C1 segment of cervical spinal cord (tissue), 14 donors: Measurements from ENCODE around the gene DGCR2.
A peak's percentile ranks its signal among the peaks of the same experiment; 100 is the strongest.
"Not testable (repeated sequence)": the region's sequence is repeated elsewhere in the genome, so short reads cannot be mapped to it uniquely, and the experiment has no call there.

Experiments
- DNase-seq, 14 donors: peaks; one replicate each; lab custom pipeline; 2025; lab: John Stamatoyannopoulos, UW

DGCR2 gene

DNA sequence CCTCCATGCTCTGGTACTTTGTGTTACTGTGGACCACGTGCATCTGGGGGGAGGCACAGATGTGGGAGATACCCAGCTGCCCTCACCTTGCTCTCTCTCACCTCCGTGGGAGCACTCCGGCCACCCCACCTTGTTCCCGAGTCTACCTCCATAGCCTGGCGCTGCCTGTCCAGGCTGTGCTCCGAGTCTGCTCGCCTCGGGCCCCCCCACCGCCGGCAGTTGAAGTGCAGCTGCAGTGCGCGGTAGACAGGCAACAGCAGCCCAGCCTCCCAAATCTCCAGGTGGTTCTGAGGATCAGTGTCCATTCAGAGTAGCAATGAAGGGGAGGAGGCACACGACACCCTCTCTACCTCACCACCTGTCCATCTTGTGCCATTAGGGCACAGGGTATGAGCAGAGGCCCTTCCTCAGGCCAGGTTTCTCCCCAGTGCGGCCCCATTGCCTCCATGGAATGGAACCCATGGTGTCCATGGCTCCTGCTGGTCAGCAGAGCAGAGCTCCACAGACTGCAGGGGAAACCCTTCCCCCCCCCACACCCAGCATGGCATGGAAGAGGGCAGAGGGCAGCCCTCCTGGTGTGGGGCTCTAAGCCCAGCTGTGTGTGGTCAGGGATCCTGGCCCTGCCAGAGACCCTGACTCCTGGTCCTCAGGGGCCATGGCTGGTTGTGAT, 89.2 kb downstream of the DGCR2 start:
- not testable (repeated sequence) for DNase-seq

DNA sequence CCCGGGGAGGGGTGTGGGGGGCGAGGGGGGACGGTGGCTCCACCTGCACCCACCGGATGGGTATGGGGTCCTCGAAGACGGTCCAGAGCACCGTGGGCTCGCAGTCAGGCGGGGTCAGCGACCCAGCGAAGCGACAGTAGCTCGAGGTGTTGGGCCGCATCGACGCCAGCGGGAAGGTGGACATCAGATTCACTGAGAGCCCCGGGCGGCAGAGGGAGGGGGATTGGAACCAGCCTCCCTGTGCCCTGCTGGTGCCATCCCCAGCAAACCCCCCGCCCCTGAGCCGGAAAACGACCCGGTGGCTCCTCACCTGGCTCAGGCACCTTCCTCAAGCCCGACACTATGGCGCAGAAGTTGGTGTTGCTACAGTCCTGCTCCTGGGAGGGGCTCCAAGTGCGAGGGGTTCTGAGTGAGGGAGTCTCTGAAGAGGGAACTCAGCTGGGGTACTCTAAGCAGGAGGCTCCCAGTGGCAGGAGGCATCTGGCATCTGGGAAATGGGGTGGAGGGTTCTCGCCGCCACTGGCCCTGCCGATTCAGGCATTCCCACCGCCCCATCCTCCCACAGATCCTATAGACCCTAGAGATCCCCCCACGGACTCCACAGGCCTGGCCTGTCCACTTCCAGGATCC, 89.9 kb downstream of the DGCR2 start:
- DNase-seq, result not testable (repeated sequence)

DNA sequence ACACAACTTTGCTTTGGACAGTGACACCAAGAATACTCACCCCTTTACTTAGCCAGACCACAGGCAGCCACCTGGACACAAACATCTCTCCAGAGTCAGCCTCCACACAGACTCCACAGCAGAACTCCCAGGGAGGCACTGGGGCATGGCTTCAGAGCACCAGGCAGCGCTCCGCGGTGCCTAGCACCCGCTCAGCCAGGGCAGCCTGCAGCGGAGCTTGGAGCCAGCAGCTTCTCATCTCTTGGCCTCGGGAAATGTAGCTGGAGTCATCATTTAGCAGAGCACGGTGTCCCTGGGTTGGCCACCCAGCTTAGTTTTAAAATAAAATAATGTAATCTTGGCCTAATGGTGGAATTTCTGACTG, 91.3 kb downstream of the DGCR2 start:
- DNase-seq, result not testable (repeated sequence)

DNA sequence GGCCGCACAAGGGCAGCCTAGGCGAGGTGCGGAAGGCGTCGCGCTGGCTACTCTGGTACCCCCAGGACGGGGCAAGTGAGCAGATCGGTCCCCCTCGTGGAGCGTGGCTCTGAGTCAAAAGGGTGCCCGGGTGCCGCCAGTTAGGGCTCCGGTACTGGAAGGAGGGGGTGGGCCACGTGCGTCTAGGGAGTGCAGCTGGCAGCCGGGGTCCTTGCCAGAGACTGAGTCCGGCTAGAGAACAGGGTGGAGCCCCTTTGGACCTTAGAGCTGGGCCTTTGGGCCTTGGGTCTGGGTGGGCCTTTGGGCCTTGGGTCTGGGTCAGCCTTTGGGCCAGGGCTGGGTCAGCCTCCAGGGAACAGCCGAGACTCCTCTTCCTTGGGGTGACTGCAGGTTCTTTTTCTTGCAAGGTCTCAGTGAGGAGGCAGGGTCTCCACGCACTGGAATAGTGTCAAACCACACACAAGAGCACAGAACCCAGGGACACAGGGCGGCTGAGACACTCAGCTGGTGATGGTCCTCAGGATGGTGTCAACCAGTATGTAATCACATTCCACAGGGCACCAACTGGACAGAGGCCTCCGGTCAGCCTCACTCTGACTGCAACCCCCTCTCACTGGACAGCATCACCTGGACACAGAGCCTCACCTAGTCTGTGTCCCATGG, 91.9 kb downstream of the DGCR2 start:
- not testable (repeated sequence) for DNase-seq

DNA sequence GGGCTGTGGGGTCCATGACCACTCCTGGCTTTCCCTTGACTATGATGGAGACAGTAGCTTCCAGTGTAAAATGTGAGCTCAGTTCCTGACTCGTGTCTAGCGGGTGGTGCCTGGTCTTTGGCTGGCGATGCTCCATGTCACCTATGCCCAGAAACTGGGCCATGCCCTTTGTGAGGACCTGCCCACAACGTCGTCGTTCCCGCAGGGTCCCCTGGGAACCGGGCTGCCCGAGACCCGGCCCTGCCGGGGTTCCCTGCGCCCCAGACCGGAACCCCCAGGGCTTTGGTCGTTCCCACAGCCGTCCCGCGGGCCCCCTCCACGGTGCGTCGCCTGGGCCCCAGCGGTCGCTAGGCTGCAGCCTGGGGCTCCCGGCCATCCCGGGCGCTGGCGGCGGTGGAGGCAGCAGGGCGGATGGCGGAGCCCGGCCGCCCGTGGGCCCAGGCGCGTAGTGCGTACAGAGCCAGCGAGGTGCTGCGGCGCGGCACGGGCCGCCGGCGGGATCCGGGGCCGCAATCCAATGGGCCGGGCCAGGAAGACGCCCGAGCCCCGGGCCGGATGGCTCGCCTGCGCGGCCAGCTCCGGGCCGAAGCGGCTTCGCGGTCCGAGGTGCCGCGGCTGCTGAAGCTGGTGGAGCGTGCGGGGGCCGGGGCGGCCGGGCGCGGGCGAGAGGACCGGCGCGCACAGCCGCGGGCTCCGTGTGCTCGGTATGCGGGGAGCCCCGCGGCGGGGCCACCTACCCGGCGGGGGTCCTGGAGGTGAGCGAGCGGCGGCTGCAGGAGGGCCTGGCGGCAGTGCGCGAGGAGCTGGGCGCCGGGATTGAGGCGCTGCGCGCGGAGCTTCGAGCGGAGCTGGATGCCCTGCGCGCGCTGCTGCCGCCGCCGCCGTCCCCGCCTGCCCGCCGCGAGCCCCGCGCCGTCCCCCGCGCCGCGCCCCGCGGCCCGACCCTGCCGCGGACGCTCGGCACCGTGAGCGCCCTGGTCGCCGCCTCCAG, 92.8 kb downstream of the DGCR2 start:
- not testable (repeated sequence) for DNase-seq

- not testable (repeated sequence) for DNase-seq
Measured at GRCh38 chr22:19028060-19028455, 94.2 kb downstream of the DGCR2 start.

DNA sequence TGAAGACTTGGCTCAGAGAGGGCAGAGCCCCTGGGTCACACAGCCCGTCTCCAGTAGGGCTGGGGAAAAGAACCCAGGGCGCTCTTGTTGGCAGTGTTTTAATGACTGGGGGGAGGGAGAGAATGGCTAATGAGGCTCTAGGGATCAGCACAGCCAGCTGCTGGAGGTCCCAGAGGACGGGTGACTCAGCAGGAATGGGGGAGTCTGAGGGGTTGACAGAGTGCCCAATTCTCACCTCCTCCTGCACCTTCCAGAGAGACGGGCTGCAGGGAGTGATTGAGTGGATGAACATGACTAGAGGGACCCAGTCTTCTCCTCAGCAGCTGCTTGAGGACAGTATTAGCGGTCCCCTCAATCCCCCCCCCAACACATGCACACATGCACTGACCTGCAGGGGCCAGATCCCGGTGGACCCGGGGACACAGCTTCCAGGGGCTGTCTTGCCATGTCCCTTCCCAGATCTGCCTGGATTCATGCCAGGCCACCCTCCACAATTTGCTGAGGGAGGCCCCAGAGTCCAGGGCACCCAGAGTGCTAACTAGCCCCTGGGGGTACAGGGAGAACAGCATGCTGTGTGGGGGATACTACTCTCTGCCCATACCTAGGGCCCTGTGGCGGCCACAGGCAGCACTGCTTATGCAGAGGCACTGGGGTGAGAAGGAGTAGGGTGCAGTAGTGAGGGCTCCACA, 94.7 kb downstream of the DGCR2 start:
- not testable (repeated sequence) for DNase-seq

DNA sequence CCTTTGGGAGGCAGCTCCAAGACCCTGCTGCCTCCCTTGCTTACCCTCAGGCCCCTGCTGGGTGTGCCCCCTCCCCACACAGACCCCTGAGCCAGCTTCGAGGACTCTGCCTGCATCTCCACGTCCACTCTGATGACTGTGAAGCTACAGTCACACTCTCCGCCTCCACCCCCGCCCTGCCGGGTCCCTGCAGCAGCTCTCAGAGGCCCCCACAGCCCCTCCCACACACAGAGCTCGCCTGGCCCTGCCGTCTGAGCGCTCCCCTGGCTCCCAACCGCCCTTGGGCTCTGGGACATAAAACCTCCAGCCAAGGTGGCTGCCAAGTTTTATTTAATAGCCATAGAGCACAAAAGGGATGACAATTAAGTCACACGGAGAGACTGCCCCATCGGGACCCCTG, 96.1 kb downstream of the DGCR2 start:
- DNase-seq, result not testable (repeated sequence)

DNA sequence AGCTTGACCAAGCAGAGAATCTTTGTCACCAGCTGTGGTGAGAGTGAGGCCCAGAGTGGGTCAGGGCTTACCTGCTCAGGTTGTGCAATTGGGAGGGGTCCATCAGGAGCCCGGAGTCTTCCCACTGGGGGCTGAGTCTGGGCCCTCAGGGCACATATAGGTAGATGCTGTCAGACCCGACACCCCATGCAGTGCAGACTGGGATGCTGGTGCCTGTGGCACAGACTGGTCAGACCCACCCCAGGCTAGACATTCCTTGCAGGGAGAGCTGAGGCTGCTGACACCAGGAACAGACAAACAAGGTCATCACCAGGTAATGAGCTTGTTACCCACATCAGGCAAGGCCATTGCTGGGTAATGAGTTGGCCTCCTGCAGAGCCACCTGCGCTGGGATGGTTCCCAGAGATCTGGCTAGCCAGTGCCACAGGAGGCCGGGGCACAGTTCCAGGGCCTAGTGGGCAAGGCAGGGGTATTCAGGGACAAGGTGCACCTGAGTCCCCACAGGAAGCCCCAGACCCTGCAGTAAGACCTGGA, 97.2 kb downstream of the DGCR2 start:
- peak in 1 of 14 donors; percentile 18 for DNase-seq

- not testable (repeated sequence) for DNase-seq
Measured at GRCh38 chr22:19023931-19024330, 98.3 kb downstream of the DGCR2 start.

DNA sequence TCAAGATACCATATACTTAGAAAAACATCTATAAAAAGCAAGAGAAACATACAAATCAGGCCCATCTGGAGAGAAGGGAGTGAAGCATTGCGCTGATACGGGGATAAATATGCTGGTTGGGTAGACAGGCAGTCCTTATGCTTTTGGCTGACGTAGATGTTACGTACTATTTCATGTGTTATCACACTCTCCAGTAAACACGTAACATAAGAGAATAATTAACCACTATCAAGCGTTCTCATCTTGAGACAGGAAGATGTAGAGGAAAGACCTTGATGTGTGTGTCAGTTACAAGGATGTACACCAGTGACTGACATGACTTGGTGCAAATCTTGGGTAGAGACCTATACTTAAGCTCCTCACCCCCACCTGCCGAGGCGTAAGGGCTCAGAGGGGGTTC, 99.5 kb downstream of the DGCR2 start:
- no peak for DNase-seq

DNA sequence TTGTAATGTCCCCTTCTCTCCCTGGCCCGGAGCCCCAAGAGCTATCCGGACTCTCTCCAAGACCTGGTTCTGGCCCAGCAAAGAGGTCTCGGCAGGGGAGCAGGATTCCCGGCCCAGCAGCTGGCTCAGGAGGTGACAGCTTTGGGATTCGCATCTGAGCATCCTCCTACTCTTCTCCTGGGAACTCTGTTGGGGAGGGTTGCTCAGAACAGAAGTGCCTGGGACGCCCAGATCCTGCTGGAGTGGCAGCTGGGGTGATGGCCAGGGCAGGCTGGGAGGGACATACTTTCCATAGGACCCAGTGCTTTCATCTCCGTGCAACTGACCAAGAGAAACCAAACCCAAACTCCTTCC, 102.6 kb downstream of the DGCR2 start:
- DNase-seq, result no peak

DNA sequence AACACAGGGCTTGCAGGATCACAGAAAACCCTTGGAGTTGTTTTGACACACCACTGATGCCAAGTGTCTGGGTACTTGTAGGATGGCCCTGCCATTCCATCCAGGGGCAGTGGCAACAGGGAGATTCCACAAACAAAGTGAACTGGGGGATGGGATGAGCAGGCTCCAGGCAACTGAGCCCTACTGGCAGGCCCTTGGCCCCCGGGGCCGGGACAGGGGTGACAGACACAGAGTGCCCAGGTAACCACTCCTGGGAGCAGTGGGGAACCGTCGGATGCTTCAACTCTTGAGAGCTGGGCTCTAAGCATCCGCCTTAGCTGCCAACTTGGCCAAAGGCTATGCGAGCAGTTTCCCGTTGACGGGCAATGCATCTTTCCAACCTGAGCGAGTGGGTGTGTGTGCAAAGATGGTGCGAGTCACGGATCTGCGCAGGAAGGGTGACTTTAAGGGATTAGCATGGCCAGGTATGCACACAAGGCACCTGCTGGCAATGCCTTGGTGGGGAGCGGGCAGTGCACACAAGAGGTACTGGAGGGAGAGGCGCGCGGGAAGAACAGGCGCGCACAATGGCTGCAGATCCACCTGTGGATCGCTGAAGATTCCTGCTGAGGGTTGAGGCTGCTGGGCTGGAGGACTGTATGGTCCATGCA, 103.1 kb downstream of the DGCR2 start:
- no peak for DNase-seq

DNA sequence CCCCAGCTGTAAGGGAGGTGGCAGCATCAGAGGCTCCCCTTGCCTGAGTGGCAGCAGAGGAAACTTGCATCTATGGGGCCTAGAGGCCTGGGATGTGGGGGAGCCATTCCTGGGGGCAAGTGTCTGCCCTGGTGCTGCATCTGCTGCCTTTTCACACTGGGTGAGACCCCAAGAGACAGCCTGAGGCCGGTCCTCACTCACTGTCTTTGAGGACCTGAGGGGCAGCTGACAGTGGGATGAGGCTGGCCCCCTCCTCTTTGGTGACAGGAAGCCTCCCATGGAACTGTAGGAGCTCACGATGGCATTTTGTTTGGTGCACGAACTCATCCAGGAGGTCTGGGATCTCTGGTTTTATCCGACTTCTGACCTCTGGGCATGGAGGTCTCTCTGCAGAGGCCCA, 104.0 kb downstream of the DGCR2 start:
- no peak for DNase-seq

GRCh38 chr22:19016081-19016766, 106.0 kb downstream of the DGCR2 start:
- DNase-seq, result peak in 8 of 14 donors; percentile 11 to 42 (median 31)

- DNase-seq, result no peak
Measured at GRCh38 chr22:19014886-19015285, 107.3 kb downstream of the DGCR2 start.

DNA sequence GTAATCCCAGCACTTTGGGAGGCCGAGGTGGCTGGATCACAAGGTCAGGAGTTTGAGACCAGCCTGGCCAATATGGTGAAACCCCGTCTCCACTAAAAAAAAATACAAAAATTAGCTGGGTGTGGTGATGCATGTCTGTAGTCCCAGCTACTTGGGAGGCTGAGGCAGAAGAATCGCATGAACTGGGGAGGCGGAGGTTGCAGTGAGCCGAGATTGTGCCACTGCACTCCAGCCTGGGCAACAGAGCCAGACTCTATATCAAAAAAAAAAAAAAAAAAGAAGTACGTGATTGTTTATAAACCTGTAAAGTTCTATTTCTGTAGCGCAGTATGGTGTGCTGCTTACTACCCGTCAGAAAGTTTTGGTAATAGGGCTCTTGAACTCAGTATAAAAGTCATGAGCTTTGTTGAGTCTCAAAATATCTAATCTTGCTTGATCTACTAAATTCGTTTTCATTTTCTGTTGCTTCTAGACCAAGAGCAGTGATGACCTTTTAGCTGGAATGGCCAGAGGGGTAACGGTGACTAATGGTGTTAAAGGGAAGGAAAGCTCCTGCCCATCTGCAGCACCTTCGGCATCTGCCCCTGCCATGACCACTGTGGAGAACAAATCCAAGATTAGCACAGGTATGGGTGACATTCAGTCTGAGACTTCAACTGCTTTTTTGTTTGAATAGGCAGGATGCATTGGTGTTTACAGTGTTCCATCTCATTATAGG, 108.2 kb downstream of the DGCR2 start:
- not testable (repeated sequence) for DNase-seq

DNA sequence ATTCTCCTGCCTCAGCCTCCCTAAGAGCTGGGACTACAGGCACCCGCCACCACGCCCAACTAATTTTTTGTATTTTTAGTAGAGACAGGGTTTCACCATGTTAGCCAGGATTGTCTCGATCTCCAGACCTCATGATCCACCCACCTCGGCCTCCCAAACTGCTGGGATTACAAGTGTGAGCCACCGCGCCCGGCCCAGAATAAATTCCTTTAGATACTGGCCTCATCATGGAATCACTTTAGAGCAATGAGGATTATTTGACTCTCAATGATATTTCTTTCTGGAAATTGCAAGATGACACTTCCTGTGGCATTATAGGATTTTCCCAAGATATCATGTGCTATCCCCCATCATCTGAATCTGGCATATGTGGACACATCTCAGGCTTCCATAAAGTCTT, 108.8 kb downstream of the DGCR2 start:
- DNase-seq, result not testable (repeated sequence)
